ENCODE results near the gene SLC25A21.
A peak's percentile ranks its signal among the peaks of the same experiment; 100 is the strongest.

Gene SLC25A21

GRCh38 chr14:36940476-36940875 is 231.9 kb downstream of the SLC25A21 start:
- DNase-seq (ENCODE audit: extremely low read depth, low read depth): peak; percentile 53
- TF ChIP-seq, protein P1, sequence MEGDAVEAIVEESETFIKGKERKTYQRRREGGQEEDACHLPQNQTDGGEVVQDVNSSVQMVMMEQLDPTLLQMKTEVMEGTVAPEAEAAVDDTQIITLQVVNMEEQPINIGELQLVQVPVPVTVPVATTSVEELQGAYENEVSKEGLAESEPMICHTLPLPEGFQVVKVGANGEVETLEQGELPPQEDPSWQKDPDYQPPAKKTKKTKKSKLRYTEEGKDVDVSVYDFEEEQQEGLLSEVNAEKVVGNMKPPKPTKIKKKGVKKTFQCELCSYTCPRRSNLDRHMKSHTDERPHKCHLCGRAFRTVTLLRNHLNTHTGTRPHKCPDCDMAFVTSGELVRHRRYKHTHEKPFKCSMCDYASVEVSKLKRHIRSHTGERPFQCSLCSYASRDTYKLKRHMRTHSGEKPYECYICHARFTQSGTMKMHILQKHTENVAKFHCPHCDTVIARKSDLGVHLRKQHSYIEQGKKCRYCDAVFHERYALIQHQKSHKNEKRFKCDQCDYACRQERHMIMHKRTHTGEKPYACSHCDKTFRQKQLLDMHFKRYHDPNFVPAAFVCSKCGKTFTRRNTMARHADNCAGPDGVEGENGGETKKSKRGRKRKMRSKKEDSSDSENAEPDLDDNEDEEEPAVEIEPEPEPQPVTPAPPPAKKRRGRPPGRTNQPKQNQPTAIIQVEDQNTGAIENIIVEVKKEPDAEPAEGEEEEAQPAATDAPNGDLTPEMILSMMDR (IDR thresholded peaks at IDR 0.05; ENCODE audit: low read depth, low read length): no peak

DNA sequence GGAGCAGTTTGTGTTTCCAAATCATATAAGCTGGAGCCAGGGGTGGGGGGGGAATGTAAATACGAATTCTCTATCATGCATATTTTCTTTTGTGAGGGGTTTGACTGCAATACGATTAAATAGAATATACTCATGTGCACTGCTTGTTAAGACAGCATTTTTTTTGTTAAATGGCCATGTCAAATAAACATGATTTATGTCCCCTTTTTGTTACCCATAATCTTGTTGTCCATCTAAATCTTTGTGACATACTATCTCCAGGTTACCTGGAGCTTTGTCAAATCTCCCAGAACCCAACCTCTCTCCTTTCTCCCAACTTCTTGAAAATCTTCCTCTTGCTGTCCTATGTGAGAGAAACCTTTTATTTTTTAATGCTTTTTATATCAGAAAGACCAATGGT is 233.1 kb downstream of the SLC25A21 start:
- no peak for DNase-seq (ENCODE audit: extremely low read depth, low read depth)
- TF ChIP-seq, protein P1 (IDR thresholded peaks at IDR 0.05; ENCODE audit: low read depth, low read length): no peak

DNA sequence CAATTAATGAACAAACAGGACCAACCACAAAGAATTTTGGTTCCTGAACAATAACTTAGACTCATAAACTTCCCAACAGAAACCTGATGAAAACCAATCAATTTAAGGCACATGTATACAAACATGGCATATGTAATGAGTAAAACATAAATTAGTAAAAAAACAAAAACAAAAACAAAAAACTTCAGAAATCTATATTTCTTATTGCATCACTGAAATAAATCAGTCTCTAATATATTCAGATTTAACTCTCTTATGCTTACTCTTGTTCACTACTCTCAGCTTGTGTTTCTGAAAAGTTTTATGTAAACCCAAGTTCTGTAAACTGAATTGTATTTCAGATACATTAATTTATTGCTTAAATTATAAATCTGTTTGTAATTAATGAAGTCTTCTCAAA is 233.7 kb downstream of the SLC25A21 start:
- TF ChIP-seq, protein P1 (IDR thresholded peaks at IDR 0.05; ENCODE audit: low read depth, low read length): no peak

GRCh38 chr14:36935976-36936678 is 236.3 kb downstream of the SLC25A21 start:
- peak; percentile 52 for DNase-seq (ENCODE audit: extremely low read depth, low read depth)
- TF ChIP-seq, protein P1 (IDR thresholded peaks at IDR 0.05; ENCODE audit: low read depth, low read length): no peak

More for the DNA sequence above, 233.7 kb downstream of the SLC25A21 start:
- no peak for DNase-seq (ENCODE audit: extremely low read depth, low read depth)

- DNase-seq (ENCODE audit: extremely low read depth, low read depth): no peak
- TF ChIP-seq, protein P1 (IDR thresholded peaks at IDR 0.05; ENCODE audit: low read depth, low read length): no peak
Measured at GRCh38 chr14:36934304-36934703, 238.1 kb downstream of the SLC25A21 start.

DNA sequence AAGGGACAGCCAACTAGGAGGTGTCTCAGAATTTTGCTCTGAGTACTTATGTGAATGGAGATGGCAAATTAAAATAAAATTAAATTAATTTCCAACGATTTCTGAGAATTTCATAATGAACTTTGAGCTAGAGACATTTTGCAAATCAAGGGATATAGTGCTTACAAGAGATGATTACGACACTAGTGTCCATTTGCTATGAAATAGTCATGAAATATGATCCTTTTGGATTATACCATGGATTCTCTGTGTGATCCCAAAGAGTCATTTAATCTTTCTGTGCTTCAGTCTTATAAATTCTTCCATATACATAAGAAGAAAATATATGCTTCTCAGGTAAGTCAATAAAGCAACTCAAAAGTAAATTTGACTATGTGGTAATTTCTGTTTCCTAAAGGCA is 240.6 kb downstream of the SLC25A21 start:
- no peak for DNase-seq (ENCODE audit: extremely low read depth, low read depth)
- TF ChIP-seq, protein P1 (IDR thresholded peaks at IDR 0.05; ENCODE audit: low read depth, low read length): no peak

DNA sequence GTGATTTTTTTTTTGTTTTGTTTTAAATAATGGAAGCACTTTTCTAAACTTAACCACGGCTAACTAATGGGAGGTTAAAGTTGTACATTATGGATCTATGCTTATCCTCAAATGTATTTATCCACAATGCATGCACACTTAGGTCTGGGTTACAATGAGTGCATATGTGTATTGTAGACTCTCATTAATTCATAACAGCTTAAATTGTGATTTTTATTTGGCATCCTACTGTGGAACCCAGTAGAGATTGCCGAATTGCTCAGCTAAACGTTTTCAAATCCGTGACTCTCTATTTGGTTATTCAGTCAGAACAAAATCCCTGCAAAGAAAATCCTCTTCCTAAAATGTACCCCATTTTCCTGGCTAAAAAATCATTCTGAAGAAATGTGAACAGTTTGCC is 244.0 kb downstream of the SLC25A21 start:
- DNase-seq (ENCODE audit: extremely low read depth, low read depth): no peak
- TF ChIP-seq, protein P1 (IDR thresholded peaks at IDR 0.05; ENCODE audit: low read depth, low read length): no peak

Data from AG09319 (cell line).